HG03457 (cell line): ENCODE data around the gene HPCAL4.

Experiments
- ATAC-seq: cut with Tn5 transposase; IDR thresholded peaks from one replicate; pipeline ENCODE4 v1.9.1; 2021; ENCODE audit warnings: moderate number of reproducible peaks; ENCODE audit not compliant: unreplicated experiment

The HPCAL4 gene

DNA sequence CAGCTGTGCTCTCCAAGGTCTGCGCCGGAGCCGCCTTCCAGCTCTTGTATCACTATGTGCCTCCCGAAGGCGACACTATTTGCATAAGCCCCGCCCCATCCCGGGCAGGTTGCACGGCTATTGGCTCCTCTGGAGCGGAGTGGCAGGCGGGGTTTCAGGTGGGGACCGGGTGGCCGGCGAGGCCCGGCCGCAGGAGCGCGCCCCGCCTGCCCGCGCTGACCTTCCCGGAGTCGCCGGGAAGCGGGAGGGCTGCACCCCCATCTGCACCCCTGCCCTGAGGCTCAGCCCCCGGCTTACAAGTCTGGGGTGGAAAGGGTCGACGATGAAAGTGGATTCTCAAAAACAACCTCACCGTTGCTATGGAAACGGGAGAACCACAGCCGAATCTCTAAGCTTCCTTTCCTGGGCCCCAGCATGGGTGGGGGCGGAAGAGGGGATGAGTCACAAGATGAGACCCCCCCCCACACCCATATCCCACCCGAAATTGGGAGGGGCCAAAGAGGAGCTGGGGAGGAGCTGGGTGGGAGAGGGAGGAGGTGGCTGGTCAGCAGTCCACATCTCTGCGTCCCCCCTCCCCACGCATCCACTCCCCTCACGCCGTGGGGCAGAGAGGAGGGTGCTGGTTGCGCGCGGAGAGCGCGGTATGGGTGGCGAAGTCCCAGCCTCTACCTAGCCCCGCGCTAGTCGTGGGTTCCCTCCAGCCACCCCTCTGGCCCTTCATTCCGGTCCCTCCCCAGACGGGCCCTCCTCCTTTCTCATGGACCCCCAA, at the start of gene HPCAL4:
HPCAL4 (minus strand) TSS at position 51 of the 769 bp plus-strand sequence. CDS start 6,830 bp downstream, outside the sequence.
- peak; percentile 57 for ATAC-seq

DNA sequence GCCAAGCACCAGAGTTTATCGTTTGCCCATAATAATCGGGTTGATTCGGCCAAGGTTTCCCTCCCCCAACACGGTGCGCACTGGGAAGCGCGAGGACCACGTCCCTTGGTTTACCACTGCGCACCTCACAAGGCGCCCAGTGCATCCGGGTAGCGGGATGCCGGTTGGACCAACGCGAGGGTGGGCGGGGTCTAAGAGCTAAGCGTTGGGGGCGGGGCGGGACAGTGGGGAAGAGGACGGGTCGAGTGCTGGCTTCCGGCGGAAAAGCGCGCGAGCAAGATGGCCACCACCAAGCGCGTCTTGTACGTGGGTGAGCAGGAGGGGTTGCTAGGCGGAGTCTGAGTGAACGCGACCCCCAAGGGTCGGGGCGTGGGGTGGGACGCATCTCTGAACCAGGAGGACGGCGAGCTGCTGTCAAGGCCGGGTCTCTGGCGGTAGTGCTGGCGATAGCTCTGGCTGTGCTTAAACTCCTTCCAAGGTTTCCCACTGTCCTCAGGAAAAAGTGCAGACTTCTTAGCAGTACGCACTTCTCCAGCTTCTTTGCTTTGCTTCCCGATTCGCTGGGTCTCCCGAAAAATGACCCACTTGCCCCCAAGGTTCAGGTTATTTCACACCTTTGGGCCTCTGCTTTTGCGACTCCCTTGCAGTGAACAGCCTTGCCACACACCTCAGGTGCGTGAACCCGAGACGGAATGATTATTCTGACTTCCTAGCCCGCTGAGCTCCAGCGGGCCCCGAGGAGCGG, 47.6 kb upstream of the HPCAL4 start, which contains the start of gene PPIE:
PPIE (plus strand) TSS at position 261 of the 745 bp plus-strand sequence; CDS start at position 280, 19 bp downstream.
- peak; percentile 55 for ATAC-seq

DNA sequence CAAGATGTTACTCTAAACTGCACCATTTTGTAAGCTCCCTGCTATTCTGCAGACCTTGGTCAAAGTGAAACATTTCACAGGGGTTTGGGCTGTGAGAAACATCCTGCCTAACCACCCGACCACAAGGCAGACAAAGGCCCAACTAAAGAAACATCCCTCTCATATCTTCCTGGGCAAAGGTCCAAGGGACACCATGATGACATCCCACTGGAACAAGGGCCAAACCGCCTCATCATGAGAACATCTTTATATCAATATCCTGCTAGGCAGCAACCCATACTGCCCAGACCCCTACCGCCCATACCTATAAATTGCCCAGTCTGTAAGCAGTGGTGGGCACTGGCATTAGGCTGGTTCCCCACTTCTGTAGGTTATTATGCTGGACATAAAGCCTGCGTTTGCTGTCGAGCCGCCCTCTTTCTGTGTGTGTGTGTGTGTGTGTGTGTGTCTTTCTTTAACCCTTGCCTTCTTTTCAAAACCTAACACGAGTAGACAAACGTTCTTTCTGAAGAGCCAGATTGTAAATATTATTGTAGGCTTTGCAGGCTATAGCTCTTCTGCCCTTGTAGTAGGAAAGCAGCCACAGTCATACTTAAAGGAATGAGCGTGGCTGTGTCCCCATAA, 46.4 kb upstream of the HPCAL4 start:
- no peak for ATAC-seq

DNA sequence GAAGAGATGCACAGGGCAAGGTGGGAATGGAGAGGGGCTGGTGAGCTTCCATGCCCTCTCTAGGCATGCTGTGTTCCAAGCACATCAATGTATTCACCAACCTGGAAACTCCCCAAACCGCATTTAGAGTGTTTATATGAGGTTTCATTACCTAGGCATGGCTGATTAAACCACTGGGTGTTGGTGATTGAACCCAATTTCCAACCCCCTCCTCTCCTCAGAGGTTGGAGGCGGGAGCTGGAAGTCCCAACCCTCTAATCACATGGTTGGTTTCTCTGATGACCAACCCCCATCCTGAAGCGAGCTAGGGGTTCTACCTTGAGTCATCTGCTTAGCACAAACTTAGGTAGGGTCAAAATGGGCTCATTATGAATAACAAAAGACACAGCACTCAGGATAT, 44.5 kb upstream of the HPCAL4 start:
- no peak for ATAC-seq

DNA sequence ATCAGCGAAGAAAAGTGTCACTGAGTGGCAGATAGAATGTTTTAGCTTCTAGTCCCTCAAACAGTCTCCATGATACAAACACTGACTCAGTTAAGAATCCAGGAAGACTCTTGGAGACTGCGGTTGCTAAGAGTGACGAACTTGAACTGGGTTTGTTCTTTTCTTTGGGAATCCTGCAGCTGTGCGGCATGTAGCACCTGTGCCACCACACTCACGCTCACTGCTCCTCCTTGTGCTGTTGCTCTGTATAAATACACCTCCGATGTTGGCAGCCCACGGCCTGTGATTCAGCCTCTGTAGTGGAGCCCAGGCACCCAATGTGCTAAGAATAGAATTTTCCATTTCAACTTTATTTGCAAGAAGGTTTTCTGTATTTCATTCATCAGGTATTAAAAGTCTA, 41.9 kb upstream of the HPCAL4 start:
- ATAC-seq: no peak

DNA sequence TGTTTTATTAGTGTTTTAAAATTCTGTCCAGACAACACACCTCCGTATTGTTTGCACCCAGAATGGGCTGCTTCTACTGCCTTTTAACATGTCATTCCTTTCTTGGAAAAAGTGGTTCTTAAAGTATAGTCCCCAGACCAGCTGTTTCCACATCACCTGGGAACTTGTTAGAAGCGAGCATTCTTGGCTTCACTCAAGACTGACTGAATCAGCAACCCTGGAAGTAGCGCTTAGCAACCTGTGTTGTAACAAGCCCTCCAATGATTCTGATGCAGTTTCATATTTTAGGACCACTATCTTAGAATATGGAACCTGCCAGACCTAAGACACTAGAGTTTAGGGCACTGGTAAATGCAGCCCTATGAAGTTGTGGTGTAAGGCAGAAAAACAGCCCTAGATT, 41.5 kb upstream of the HPCAL4 start:
- no peak for ATAC-seq

DNA sequence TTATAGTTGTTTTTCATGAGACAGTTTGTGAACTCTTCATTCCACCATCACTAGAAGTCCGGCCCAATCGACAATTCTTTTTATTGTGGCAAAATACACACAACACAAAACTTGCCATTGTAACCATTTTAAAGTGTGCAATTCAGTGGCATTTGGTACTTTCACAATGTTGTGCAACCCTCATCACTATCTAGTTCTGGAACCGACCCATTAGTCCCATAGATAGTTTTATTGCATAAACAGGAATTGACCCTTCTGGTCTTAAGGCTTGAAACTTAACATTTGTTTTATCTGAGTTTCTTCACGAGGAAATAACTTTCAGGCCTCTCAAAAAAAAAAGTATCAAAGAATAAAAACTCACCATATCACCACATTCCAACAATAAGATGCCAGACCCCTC, 38.6 kb upstream of the HPCAL4 start:
- no peak for ATAC-seq

DNA sequence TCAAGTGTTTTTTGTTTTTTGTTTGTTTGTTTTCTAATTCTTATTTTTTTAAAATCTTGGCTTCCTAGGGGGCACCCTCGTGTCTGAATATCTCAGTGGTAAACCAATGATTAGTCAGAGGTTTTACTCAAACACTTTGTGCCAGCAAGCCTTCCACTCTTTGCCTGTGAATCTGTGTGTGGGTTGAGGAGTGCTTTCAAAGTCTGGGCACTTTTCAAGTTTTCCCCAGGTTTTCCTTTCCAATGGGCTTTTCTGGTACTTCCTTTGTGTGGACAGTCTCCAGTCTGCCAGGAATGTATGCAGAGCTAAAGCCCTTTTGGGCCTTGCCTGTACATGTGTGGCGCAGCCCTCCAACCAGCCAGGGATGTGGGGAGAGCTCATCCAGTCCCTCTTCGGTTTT, 37.8 kb upstream of the HPCAL4 start:
- no peak for ATAC-seq

DNA sequence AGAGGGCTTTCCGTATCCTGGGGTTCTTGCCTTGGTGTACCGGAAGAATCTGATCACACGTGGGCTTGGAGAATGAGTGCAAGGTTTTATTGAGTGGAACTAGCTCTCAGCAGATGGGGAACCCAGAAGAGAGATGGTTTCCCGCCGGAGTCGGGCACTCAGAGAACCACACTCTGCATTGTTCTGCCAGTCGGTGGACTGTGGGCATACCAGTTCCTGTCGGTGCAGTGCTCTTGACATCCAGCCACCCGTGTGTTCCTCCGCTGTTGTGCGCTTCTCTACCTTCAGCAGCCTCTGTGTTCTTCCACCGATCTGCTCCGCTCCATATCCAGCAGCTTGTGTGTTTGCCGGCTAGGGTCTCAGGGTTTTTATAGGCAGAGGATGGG, 36.7 kb upstream of the HPCAL4 start:
- ATAC-seq: no peak

DNA sequence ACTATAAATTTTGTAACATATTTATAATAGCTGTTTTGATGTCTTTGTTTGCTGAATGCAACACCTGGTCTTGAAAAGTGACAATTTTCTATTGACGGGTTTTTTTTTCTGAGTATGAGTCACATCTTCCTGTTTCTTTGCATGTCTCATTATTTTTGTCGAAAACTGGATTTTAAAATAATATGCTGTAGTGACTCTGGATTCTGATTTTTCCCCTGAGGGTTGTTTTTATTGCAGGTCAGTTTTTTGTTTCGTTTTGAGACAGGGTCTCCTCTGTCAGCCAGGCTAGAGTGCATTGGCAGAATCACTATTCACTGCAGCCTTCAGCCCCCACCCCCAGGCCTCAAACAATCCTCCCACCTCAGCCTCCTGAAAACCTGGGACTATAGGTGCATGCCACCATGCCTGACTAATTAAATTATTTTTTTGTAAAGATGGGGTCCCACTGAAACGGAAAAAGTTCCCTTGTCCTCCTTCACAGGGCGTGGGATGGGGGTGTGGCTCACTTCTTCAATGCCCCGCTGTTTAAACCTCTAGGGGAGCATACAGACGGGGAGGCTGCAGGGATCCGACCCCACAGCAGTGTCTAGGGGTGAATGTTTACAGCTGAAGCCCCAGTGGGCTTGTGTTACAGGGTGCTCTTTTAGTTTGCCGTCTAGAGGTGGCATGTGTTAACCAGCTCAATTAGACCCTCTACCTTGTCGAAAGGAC, 36.1 kb upstream of the HPCAL4 start:
- ATAC-seq: no peak

DNA sequence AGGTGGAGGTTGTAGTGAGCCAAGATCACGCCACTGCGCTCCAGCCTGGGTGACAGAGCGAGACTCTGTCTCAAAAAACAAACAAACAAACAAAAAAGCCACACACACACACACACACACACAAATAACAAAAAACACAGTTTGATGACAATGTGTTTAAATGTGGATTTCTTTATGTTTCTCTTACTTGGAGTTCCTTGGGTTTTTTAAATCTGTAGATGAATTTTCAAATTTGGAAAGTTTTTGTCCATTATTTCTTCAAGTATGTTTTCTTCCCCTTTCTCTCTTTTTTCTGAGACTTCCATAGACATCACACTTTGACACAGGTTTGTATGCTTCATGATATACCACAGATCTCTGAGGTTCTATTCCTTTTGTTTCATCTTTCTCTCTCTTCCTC, 35.4 kb upstream of the HPCAL4 start:
- ATAC-seq: no peak

DNA sequence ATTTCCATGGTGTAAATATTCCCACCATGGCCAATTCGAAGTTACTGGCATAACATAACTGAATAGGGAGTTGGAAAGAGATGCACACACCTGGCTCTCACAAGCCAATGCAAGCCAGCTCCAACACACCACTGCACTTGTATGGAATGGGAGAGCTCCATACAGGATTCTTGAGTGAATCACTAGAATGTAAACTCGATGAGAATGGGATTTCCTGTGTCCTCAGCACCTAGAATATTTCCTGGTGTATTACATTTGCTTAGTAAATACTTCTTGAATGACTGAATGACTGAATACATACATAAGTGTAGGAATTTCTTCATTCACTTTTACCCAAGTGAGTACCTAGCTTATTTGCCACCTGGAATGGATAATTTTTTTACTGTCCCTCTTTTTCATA, 31.3 kb upstream of the HPCAL4 start:
- no peak for ATAC-seq

DNA sequence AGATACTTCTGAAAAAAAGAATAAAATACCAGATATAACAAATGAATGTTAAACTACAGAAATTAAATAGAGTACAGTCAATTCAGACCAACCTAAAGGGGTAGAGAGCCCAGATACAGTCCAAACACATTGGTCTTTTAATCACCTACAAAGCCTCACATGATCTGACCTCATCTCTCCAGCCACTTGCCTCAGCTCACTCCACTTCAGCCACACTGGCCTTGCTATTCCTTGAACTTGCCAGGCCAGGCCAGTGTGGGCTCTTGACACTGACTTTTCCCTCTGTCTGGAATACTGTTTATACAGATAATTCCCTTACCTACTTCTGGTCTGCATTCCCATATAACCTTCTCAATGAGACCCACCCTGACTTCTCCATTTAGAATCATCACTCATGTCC, 30.4 kb upstream of the HPCAL4 start:
- ATAC-seq: no peak

DNA sequence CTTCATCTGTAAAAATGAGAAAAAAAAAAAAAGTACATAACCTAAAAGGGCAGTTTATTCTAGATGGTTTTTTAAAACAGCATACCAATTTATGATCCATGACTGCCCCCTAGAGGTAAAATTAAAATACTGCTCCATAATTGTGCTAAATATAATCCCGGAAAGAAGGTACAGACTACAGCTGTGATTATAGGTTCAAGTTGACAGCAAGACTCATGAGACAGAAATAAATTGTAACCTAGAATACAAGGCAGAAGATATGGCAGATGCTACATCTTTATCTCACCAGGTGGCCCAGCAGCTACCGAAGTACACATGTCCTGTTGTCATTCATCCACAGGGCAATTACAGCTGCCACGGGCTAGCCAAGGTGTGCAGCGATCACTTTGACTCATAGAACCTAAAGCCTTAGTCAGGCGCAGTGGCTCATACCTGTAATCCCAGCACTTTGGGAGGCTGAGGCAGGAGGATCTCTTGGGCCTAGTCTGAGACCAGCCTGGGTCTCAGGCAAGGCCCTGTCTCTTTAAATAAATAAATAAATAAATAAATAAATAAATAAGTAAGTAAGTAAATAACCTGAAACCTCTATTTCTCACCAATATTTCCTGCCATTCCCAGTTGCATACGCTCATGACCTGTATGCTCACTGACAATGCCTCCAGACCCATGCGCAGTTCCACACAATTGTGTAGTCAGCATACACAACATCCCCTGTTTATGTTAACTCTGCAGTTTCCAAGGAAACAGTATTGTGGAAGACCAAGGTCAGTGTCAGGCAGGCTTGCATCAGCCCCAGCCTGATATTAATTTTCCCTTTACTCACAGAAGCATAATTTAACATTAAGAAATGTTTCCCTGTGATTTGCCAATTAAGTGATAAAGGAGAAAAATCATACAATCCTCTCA, 29.1 kb upstream of the HPCAL4 start:
- no peak for ATAC-seq

DNA sequence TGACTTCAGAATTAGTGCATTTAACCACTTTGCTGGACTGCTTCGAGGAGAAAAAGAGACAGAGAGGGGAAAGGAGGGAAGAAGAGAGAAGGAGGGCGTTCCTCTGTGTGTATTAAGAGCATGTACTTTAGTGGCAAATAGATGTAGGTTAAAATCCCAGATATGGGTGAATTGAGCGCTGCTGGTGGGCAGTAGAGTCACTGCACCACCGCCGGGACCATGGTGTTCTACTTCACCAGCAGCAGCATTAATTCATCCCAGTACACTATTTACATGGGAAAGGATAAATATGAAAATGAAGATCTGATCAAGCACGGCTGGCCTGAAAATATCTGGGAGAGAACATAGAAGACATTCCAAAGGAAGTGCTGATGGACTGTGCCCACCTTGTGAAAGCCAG, 26.6 kb upstream of the HPCAL4 start:
- ATAC-seq: no peak

DNA sequence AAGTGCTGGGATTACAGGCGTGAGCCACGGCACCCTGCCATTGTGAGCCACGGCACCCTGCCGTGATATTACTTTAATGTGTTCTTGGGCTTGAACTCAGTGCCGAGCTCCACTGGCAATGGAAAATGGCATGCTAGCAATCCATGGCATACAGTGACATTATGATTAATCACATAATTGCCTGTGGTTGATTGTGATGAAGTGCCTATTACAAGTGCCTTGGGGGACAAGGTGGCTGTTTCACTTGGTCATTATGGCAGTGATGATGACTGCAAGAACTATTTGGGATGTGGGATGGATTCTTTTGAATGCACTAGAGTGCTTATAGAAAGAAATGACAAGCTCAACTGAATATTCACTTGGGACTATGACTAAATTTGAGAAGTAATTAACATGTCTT, 22.3 kb upstream of the HPCAL4 start:
- ATAC-seq: no peak

DNA sequence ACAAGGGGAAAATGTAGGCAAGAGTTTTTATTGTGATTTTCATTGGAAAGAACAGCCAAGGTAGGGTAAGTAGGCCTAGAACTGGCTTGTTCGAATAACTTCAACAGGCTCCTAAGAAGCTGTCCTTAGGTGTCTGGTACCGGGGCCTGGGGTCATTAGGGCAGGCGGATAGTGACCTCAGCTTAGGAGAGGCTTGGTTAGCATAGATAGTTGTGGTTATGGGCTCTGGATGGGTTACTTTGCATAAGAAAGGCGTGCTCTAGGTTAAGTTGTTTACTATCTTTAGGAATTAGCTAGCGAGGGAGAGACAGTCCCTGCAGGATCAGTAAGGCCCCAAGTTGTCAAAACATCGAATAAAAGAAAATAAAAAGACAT, 20.7 kb upstream of the HPCAL4 start:
- ATAC-seq: no peak

DNA sequence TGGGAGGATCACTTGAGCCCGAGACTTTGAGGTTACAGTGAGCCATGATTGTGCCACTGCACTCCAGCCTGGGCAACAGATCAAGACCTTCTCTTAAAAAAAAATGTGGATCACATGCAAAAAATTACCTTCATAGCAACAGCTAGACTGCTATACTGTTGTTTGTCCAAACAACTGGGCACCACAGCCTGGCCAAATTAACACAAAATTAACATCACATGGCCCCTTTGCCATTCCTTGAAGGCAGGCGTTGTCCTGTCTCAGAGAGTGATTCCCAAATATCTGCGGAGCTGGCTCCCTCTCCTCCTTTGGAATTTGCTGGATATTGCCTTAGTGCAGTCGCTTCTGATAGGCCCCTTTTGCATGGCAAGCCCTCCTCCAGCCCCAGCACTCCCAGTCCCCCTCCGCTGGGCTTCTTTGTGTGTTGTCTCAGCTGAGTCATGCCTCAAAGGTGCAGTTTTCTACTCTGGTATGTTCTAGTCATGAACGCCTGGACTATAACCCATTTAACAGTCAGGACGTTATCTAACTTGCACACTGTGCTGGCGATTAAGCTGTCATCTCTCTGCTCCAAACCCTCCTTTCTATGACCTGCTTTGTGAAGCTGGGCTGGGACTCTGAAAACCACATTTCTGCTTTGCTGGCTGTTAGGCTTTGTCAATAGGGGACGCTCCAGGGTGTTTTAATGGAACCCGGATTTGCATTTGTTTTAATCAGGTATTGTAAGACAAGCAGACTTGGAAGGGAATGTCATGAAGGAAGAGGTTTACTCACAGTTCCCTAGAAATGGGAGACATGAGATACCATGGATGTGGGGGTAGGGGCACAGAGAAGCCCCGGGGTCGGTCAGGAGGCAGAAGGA, 20.1 kb upstream of the HPCAL4 start:
- ATAC-seq: no peak

DNA sequence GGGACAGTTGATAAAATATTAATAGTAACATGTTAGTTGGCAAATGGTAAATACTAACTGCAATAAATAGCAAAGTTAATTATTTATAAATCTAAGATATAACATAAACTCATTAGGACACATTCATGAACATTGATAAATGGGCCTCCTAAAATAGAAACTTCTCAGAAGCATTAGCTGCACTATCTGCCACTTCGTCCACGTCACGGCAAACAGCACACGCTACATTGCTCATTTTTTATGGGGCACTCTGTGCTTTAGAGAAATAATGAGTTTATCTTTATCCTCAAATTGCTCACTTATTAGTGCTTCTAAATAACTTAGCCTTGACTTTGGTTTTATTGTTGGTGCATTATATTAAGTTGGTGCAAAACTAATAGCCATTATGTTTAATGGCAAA, 16.3 kb upstream of the HPCAL4 start:
- no peak for ATAC-seq
